Rectal smooth muscle tissue (tissue), 1 donor: ENCODE results near the gene SLX1A.
"Not testable (repeated sequence)": the region's sequence is repeated elsewhere in the genome, so short reads cannot be mapped to it uniquely, and the experiment has no call there.

ENCODE experiments used
- H3K27ac ChIP-seq: one replicate; pipeline ENCODE4 v1.7.0; 2013; ENCODE audit warnings: low read depth, low read length, inconsistent platforms
- H3K27me3 ChIP-seq: one replicate; pipeline ENCODE4 v1.7.0; 2013; ENCODE audit warnings: low read length; ENCODE audit not compliant: control insufficient read depth, insufficient read depth
- H3K36me3 ChIP-seq: one replicate; pipeline ENCODE4 v1.7.0; 2013; ENCODE audit warnings: low read length; ENCODE audit not compliant: control insufficient read depth, insufficient read depth
- H3K4me1 ChIP-seq: one replicate; pipeline ENCODE4 v1.7.0; 2013; ENCODE audit warnings: low read length; ENCODE audit not compliant: control insufficient read depth, insufficient read depth
- H3K4me3 ChIP-seq: one replicate; pipeline ENCODE4 v1.7.0; 2013; ENCODE audit warnings: low read length
- H3K9ac ChIP-seq: one replicate; pipeline ENCODE4 v1.7.0; 2013; ENCODE audit warnings: low read length

SLX1A gene

GRCh38 chr16:30186444-30186781 is 7.3 kb upstream of the SLX1A start:
- H3K4me3 ChIP-seq, result peak overlapping the region; percentile 42
- H3K9ac ChIP-seq, result no peak overlapping the region
- no peaks in the 10 kb centered on the region for H3K4me1 ChIP-seq
- H3K36me3 ChIP-seq, result no peaks in the 10 kb centered on the region
- no peaks in the 10 kb centered on the region for H3K27me3 ChIP-seq
- H3K27ac ChIP-seq, result no peak overlapping the region

GRCh38 chr16:30186782-30187555 is 6.7 kb upstream of the SLX1A start:
- no peak overlapping the region for H3K27ac ChIP-seq
- no peaks in the 10 kb centered on the region for H3K36me3 ChIP-seq
- no peak overlapping the region for H3K9ac ChIP-seq
- H3K4me3 ChIP-seq, result peak overlapping the region; percentile 42
- no peaks in the 10 kb centered on the region for H3K27me3 ChIP-seq
- H3K4me1 ChIP-seq, result no peaks in the 10 kb centered on the region

GRCh38 chr16:30187556-30187865 is 6.2 kb upstream of the SLX1A start:
- Histone ChIP-seq H3K36me3 (no peaks in the 10 kb centered on the region), H3K4me1 (no peaks in the 10 kb centered on the region), H3K27me3 (no peaks in the 10 kb centered on the region), H3K27ac (no peak overlapping the region), H3K4me3 (no peak overlapping the region), H3K9ac (no peak overlapping the region)

GRCh38 chr16:30187971-30188561 is 5.6 kb upstream of the SLX1A start:
- Histone ChIP-seq H3K4me1 (no peaks in the 10 kb centered on the region), H3K27me3 (no peaks in the 10 kb centered on the region), H3K9ac (no peak overlapping the region), H3K4me3 (no peak overlapping the region), H3K36me3 (no peaks in the 10 kb centered on the region), H3K27ac (no peak overlapping the region)

- not testable (repeated sequence) for H3K27me3 ChIP-seq, H3K27ac ChIP-seq, H3K36me3 ChIP-seq, H3K4me3 ChIP-seq, H3K9ac ChIP-seq, H3K4me1 ChIP-seq
Observed at GRCh38 chr16:30191158-30191557, 2.5 kb upstream of the SLX1A start.

GRCh38 chr16:30193098-30193497 is 577 bp upstream of the SLX1A start:
- H3K27ac ChIP-seq, H3K27me3 ChIP-seq, H3K36me3 ChIP-seq, H3K4me1 ChIP-seq, H3K9ac ChIP-seq, H3K4me3 ChIP-seq: not testable (repeated sequence)

- H3K36me3 ChIP-seq, H3K27ac ChIP-seq, H3K9ac ChIP-seq, H3K4me1 ChIP-seq, H3K27me3 ChIP-seq: not testable (repeated sequence)
- H3K4me3 ChIP-seq, result peak overlapping the region; percentile 48
Observed at GRCh38 chr16:30194172-30194925, 674 bp downstream of the SLX1A start.

- H3K36me3 ChIP-seq, H3K9ac ChIP-seq, H3K4me1 ChIP-seq, H3K4me3 ChIP-seq, H3K27me3 ChIP-seq, H3K27ac ChIP-seq: not testable (repeated sequence)
Observed at GRCh38 chr16:30197001-30197400, 3.3 kb downstream of the SLX1A start.

GRCh38 chr16:30199049-30199448 is 5.4 kb downstream of the SLX1A start, which contains the start of gene SULT1A3:
Gene SULT1A3 (plus strand): TSS chr16:30199255. CDS start chr16:30200729, 1,474 bp downstream.
- H3K36me3 ChIP-seq, H3K4me1 ChIP-seq, H3K4me3 ChIP-seq, H3K27me3 ChIP-seq, H3K27ac ChIP-seq, H3K9ac ChIP-seq: not testable (repeated sequence)

- H3K9ac ChIP-seq, H3K27ac ChIP-seq, H3K27me3 ChIP-seq, H3K36me3 ChIP-seq, H3K4me1 ChIP-seq, H3K4me3 ChIP-seq: not testable (repeated sequence)
Observed at GRCh38 chr16:30199608-30200343, 6.1 kb downstream of the SLX1A start.

GRCh38 chr16:30205541-30206236 is 12.0 kb downstream of the SLX1A start:
- peak overlapping the region; percentile 61 for H3K4me3 ChIP-seq
- not testable (repeated sequence) for H3K27ac ChIP-seq, H3K4me1 ChIP-seq, H3K9ac ChIP-seq, H3K27me3 ChIP-seq, H3K36me3 ChIP-seq

- not testable (repeated sequence) for H3K27ac ChIP-seq, H3K9ac ChIP-seq, H3K4me1 ChIP-seq, H3K4me3 ChIP-seq, H3K27me3 ChIP-seq, H3K36me3 ChIP-seq
Observed at GRCh38 chr16:30206252-30206651, 12.6 kb downstream of the SLX1A start.
